Endothelial cell (in vitro differentiated cells): ENCODE results near the gene QRFPR. TPM values are rescaled to one million over a fixed set of nuclear protein-coding genes. Genes with fewer than 3 reads are reported as not detected.
"Not testable (repeated sequence)": the region's sequence is repeated elsewhere in the genome, so short reads cannot be mapped to it uniquely, and the experiment has no call there.

Experiments
- DNase-seq: peaks from one replicate; pipeline ENCODE4 v3.0.0; 2021; ENCODE audit warnings: low spot score
- H3K27ac Mint-ChIP-seq: one replicate; pipeline ENCODE4 v1.8.0; 2021; ENCODE audit warnings: mixed read lengths, inconsistent platforms; ENCODE audit not compliant: unreplicated experiment
- H3K27me3 Mint-ChIP-seq: one replicate; pipeline ENCODE4 v1.8.0; 2021; ENCODE audit warnings: mild to moderate bottlenecking, moderate library complexity, mixed read lengths, inconsistent platforms; ENCODE audit not compliant: unreplicated experiment
- H3K36me3 Mint-ChIP-seq: one replicate; pipeline ENCODE4 v1.8.0; 2021; ENCODE audit warnings: mild to moderate bottlenecking, low read depth, mixed read lengths, inconsistent platforms; ENCODE audit not compliant: unreplicated experiment
- H3K4me1 Mint-ChIP-seq: one replicate; pipeline ENCODE4 v1.8.0; 2021; ENCODE audit warnings: mild to moderate bottlenecking, mixed read lengths, inconsistent platforms; ENCODE audit not compliant: unreplicated experiment
- H3K4me3 Mint-ChIP-seq: one replicate; pipeline ENCODE4 v1.8.0; 2021; ENCODE audit warnings: mild to moderate bottlenecking, mixed read lengths, inconsistent platforms; ENCODE audit not compliant: unreplicated experiment
- H3K9me3 Mint-ChIP-seq: one replicate; pipeline ENCODE4 v1.8.0; 2021; ENCODE audit warnings: mixed read lengths, inconsistent platforms; ENCODE audit not compliant: unreplicated experiment
- long read RNA-seq: library from polyadenylated mRNA; unstranded; transcript quantifications from one replicate; pipeline ENCODE4 v2.0.0, GENCODE V29; 2020; ENCODE audit not compliant: unreplicated experiment
- total RNA-seq: library from RNA; stranded (reverse); fragmentation: NEBNext Ultra II Directional; extraction: Animal tissue kit (Norgen Biotek cat#: 25700); gene quantifications from one replicate; pipeline ENCODE4 v1.2.1, GENCODE V29; 2021; ENCODE audit not compliant: unreplicated experiment
- TF ChIP-seq, protein P1 (sequence below): fragments of 200-600 bp; sonication (generic); IDR thresholded peaks from one replicate; pipeline ENCODE4 v1.5.0; 2021; ENCODE audit warnings: antibody characterized with exemption; ENCODE audit not compliant: unreplicated experiment

Gene QRFPR
- total RNA-seq = 2.4 TPM
- long read RNA-seq, partial matches to known transcripts = 1 of 4 reads
- long read RNA-seq, other reads (novel, unspliced or antisense) = 1 of 4 reads

DNA sequence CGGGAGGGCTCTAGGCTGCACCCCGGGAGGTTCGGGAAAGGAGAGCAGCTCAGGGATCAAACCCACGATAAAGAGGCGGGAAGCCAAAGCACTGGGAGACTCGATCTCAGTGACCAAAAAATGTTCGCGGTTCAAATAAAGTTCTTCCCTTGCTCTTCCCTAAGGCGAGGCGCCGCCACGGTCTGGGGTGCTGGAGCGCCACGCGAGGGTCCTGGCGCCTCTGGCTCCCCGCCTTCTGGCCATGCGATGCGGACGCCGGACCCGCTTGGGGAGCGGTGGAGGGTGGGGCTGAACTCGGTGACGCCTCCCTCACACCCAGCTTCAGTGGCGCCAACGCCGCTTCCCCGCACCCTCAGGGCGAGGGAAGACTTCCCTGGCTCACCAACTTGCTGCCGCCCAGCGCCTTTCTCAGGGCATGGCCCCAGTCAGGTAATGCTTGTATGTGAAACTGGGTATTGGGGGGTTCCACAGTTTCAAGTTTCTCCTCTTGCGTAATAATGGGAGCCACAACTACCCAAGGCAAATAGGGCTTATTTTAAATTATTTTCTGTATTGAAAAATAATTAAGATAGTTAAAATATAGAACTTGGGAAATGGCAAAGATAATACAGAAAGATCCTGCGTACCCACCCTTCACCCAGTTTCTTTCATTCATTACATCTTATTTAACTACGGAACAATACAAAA is at the start of gene QRFPR:
Gene QRFPR, minus strand, starts transcription at position 243 of the 687 bp plus-strand sequence. CDS start 371 bp downstream, outside the sequence.
- no peaks in the 10 kb centered on the region for H3K9me3 Mint-ChIP-seq
- H3K27ac Mint-ChIP-seq = no peak within 1 kb of the TSS
- peaks cover 12% of the 10 kb centered on the region for H3K27me3 Mint-ChIP-seq
- H3K4me1 Mint-ChIP-seq = peaks cover 15% of the 10 kb centered on the region
- DNase-seq = peak; percentile 15
- H3K36me3 Mint-ChIP-seq = no peaks in the 10 kb centered on the region
- TF ChIP-seq, protein P1, sequence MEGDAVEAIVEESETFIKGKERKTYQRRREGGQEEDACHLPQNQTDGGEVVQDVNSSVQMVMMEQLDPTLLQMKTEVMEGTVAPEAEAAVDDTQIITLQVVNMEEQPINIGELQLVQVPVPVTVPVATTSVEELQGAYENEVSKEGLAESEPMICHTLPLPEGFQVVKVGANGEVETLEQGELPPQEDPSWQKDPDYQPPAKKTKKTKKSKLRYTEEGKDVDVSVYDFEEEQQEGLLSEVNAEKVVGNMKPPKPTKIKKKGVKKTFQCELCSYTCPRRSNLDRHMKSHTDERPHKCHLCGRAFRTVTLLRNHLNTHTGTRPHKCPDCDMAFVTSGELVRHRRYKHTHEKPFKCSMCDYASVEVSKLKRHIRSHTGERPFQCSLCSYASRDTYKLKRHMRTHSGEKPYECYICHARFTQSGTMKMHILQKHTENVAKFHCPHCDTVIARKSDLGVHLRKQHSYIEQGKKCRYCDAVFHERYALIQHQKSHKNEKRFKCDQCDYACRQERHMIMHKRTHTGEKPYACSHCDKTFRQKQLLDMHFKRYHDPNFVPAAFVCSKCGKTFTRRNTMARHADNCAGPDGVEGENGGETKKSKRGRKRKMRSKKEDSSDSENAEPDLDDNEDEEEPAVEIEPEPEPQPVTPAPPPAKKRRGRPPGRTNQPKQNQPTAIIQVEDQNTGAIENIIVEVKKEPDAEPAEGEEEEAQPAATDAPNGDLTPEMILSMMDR = no peak
- H3K4me3 Mint-ChIP-seq = peak within 1 kb of the TSS; percentile 86

DNA sequence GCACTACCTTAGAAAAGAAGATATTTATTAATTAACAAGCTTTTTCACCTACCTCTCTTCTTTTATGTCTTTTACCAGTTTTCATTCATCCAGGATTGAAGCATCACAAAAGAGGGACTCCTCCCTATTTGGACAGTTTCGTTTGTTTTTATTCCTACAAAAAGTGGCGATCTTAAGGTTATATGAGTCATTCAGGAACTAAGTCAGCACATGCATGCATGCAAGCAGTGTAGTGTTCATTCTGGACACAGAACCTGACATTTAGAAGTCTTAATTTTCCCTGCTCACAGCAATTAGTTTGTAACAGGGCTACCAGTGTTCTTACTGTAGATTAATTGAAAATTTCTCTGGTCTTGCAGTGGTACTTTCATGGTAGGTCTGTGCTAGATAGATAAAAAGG is 47.9 kb upstream of the QRFPR start:
- no peak for DNase-seq
- Mint-ChIP-seq H3K4me1 (peaks cover 15% of the 10 kb centered on the region), H3K9me3 (no peaks in the 10 kb centered on the region), H3K36me3 (peaks cover 6% of the 10 kb centered on the region), H3K4me3 (no peak overlapping the region), H3K27ac (no peak overlapping the region), H3K27me3 (peaks cover 3% of the 10 kb centered on the region)
- TF ChIP-seq, protein P1 = no peak

DNA sequence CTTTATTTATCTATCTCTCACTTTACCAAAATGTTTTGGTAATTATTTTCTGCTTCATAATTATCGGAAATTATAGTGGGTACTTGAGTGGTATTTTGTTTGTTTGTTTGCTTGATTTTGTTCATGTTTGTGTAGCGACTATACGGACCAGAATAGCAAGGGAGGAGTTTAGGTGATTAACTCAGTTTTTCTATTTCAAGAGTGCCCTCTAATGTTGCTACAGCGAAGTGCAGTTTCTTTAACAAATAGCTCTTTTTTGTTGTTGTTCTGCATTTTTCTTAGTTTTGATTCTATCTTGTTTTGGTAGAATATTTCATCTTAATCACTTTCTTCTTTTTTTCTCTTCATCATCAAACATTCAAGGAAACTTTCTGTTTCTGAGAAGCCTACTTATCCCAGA is 40.8 kb upstream of the QRFPR start:
- DNase-seq = no peak
- Mint-ChIP-seq H3K4me3 (no peak overlapping the region), H3K27me3 (no peaks in the 10 kb centered on the region), H3K36me3 (no peaks in the 10 kb centered on the region), H3K4me1 (no peaks in the 10 kb centered on the region), H3K27ac (no peak overlapping the region), H3K9me3 (no peaks in the 10 kb centered on the region)
- TF ChIP-seq, protein P1 = peak; percentile 46

DNA sequence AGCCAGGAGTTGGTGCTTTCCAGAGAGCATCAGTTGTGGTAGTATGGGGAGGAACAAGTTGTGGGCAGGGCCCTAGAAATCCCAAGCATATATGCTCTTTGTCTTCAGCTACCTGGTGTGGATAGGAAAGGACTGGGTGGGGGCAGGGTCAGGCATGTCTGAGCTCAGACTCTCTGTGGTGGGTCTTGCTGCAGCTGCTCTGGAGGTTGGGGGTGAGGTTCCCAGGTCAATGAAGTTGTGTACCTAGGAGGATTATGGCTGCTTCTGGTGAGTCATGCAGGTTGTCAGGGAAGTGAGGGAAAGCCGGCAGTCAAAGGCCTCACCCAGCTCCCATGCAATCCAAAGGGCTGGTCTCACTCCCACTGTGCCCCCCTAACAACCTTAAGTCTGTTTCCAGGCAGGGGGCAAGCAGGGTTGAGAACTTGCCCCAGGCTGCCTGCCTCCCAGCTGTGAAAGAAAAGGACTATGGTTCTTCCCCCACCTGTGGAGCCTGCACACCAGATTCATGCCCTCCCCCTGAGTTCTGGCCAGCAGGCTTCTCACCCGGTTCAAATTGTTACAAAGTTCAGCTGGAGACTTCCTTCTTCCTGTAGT is 30.4 kb upstream of the QRFPR start:
- H3K4me3 Mint-ChIP-seq = no peak overlapping the region
- DNase-seq = no peak
- TF ChIP-seq, protein P1 = no peak
- peaks cover 4% of the 10 kb centered on the region for H3K36me3 Mint-ChIP-seq
- no peaks in the 10 kb centered on the region for H3K9me3 Mint-ChIP-seq
- H3K27me3 Mint-ChIP-seq = peaks cover 4% of the 10 kb centered on the region
- peak overlapping the region; percentile 55 for H3K27ac Mint-ChIP-seq
- H3K4me1 Mint-ChIP-seq = peaks cover 8% of the 10 kb centered on the region

DNA sequence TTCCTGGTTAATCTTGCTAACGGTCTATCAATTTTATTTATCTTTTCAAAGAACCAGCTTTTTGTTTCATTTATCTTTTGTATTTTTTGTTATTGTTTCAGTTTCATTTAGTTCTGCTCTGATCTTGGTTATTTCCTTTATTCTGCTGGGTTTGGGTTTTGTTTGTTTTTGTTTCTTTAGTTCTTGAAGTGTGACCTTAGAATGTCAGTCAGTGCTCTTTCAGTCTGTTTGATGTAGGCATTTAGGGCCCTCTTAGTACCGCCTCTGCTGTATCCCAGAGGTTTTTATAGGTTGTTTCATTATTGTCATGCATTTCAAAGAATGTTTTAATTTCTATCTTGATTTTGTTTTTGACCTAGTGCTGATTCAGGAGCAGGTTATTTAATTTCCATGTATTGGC is 27.7 kb upstream of the QRFPR start:
- not testable (repeated sequence) for H3K4me1 Mint-ChIP-seq, H3K27ac Mint-ChIP-seq, H3K4me3 Mint-ChIP-seq, DNase-seq, H3K27me3 Mint-ChIP-seq, H3K9me3 Mint-ChIP-seq, H3K36me3 Mint-ChIP-seq
